SH-SY5Y (cell line): ENCODE measurements around the gene ZEB1.

Experiments
- GATA2 ChIP-seq: IDR thresholded peaks from 2 replicates; pipeline ENCODE4 v1.6.1; 2011; ENCODE audit warnings: mild to moderate bottlenecking, low read depth, low read length
- GATA3 ChIP-seq: IDR thresholded peaks from 2 replicates; pipeline ENCODE4 v1.6.1; 2011; ENCODE audit warnings: low read depth, mild to moderate bottlenecking, low read length, moderate library complexity

GRCh38 chr10:31515819-31516402 is 196.9 kb downstream of the ZEB1 start:
- TF ChIP-seq GATA2, result no peak
- TF ChIP-seq GATA3, result no peak
